ENCODE measurements around the gene SEMA4B. TPM values are rescaled to one million over a fixed set of nuclear protein-coding genes. Genes with fewer than 3 reads are reported as not detected.

Gene SEMA4B
- total and polyA plus RNA-seq, 10 of the 15 experiments (the other 5 are each of a cell fraction or from before 2014, with no cell fraction given): 0.87 to 26.0 (median 9.3) TPM

DNA sequence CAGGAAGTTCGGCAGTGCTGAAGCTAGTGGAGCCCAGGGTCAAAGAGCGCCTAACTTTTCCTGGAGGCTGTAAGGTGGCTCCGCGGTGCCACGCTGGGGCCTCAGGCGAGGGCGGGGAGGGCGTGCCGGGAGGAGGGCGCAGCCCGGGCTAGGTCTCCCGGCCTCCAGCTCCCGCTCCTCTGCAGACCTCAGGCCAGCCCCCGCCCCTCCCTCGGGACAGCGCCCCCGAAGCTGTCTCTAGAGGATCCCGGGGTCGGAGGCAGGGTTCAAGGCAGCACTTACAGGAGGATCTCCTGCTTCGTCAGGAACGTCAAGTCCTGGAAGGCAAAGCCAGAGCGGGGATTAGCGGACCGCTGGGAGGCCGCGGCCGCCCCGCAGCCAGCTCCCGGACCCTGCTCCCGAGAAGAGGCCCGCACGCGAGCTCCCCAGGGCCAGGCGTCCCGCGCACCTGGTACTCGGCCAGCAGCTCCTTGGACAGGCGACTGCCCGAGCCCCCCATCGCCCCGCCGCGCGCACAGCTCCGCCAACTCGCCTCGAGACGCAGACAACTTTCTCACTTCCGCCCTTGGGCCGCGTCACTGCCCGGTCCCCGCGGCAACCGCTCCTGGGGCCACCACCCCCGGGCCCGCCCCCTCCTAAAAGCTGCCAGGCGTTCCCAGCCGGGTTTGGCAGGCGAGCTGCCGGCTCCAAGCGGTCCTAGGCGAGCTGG is 32.4 kb downstream of the SEMA4B start, which contains the start of gene CIB1 (continued):
- TF ChIP-seq, protein P1, sequence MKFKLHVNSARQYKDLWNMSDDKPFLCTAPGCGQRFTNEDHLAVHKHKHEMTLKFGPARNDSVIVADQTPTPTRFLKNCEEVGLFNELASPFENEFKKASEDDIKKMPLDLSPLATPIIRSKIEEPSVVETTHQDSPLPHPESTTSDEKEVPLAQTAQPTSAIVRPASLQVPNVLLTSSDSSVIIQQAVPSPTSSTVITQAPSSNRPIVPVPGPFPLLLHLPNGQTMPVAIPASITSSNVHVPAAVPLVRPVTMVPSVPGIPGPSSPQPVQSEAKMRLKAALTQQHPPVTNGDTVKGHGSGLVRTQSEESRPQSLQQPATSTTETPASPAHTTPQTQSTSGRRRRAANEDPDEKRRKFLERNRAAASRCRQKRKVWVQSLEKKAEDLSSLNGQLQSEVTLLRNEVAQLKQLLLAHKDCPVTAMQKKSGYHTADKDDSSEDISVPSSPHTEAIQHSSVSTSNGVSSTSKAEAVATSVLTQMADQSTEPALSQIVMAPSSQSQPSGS (IDR thresholded peaks at IDR 0.05; ENCODE audit: low read length): no peak
- TF ChIP-seq BACH1 (IDR thresholded peaks at IDR 0.05; ENCODE audit: borderline replicate concordance) (no peak), IKZF2 (IDR thresholded peaks at IDR 0.05) (peak; percentile 21 to 28; a peak in 3 of 4 replicates), EGR1 (IDR thresholded peaks at IDR 0.05; ENCODE audit: borderline replicate concordance in 1 of 2, low read depth in 2 of 2, low read length in 2 of 2) (peak in 1 of 2 experiments; percentile 88; a peak in 2 of 3 replicates), DPF2 (IDR thresholded peaks at IDR 0.05) (peak; percentile 76), SIN3A (IDR thresholded peaks at IDR 0.05; ENCODE audit: low read depth, low read length) (peak; percentile 75; the same call in 1 of the 2 replicates), CREB1 (IDR thresholded peaks at IDR 0.05; ENCODE audit: low read depth) (peak; percentile 88), POLR2AphosphoS5 (IDR thresholded peaks at IDR 0.05; ENCODE audit: low read length) (peak; percentile 82), CBFB (IDR thresholded peaks at IDR 0.05; ENCODE audit: low read depth) (0 out of 2 replicates have a peak, but pooled peaks have one; percentile 17), ETV6 (conservative IDR thresholded peaks at IDR 0.05 in 1 of 2, IDR thresholded peaks at IDR 0.05 in 1 of 2; ENCODE audit: borderline replicate concordance in 1 of 2, low read depth in 1 of 2) (0 out of 4 replicates have a peak, but pooled peaks of 1 of the 2 experiments have one; percentile 19)
- TF ChIP-seq, protein P2, sequence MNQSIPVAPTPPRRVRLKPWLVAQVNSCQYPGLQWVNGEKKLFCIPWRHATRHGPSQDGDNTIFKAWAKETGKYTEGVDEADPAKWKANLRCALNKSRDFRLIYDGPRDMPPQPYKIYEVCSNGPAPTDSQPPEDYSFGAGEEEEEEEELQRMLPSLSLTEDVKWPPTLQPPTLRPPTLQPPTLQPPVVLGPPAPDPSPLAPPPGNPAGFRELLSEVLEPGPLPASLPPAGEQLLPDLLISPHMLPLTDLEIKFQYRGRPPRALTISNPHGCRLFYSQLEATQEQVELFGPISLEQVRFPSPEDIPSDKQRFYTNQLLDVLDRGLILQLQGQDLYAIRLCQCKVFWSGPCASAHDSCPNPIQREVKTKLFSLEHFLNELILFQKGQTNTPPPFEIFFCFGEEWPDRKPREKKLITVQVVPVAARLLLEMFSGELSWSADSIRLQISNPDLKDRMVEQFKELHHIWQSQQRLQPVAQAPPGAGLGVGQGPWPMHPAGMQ (IDR thresholded peaks at IDR 0.05; ENCODE audit: borderline replicate concordance): no peak
- TF ChIP-seq, protein P3, sequence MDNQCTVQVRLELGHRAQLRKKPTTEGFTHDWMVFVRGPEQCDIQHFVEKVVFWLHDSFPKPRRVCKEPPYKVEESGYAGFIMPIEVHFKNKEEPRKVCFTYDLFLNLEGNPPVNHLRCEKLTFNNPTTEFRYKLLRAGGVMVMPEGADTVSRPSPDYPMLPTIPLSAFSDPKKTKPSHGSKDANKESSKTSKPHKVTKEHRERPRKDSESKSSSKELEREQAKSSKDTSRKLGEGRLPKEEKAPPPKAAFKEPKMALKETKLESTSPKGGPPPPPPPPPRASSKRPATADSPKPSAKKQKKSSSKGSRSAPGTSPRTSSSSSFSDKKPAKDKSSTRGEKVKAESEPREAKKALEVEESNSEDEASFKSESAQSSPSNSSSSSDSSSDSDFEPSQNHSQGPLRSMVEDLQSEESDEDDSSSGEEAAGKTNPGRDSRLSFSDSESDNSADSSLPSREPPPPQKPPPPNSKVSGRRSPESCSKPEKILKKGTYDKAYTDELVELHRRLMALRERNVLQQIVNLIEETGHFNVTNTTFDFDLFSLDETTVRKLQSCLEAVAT (IDR thresholded peaks at IDR 0.05): no peak
- TF ChIP-seq, protein P4, sequence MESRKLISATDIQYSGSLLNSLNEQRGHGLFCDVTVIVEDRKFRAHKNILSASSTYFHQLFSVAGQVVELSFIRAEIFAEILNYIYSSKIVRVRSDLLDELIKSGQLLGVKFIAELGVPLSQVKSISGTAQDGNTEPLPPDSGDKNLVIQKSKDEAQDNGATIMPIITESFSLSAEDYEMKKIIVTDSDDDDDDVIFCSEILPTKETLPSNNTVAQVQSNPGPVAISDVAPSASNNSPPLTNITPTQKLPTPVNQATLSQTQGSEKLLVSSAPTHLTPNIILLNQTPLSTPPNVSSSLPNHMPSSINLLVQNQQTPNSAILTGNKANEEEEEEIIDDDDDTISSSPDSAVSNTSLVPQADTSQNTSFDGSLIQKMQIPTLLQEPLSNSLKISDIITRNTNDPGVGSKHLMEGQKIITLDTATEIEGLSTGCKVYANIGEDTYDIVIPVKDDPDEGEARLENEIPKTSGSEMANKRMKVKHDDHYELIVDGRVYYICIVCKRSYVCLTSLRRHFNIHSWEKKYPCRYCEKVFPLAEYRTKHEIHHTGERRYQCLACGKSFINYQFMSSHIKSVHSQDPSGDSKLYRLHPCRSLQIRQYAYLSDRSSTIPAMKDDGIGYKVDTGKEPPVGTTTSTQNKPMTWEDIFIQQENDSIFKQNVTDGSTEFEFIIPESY (IDR thresholded peaks at IDR 0.05): no peak
